IPS-18a (cell line): ENCODE measurements around the gene TBC1D4.

Source experiments
- H3K27ac ChIP-seq: one replicate; pipeline ENCODE4 v1.5.1; 2013; ENCODE audit warnings: low read length
- H3K27me3 ChIP-seq: one replicate; pipeline ENCODE4 v1.6.1; 2013; ENCODE audit warnings: mild to moderate bottlenecking, low read length; ENCODE audit not compliant: control insufficient read depth, insufficient read depth
- H3K36me3 ChIP-seq: one replicate; pipeline ENCODE4 v1.6.1; 2013; ENCODE audit warnings: low read depth, low read length; ENCODE audit not compliant: control insufficient read depth
- H3K4me1 ChIP-seq: one replicate; pipeline ENCODE4 v1.6.1; 2013; ENCODE audit warnings: low read depth, low read length; ENCODE audit not compliant: control insufficient read depth
- H3K4me3 ChIP-seq: one replicate; pipeline ENCODE4 v1.5.1; 2013; ENCODE audit warnings: low read length
- H3K9ac ChIP-seq: one replicate; pipeline ENCODE4 v1.6.1; 2013; ENCODE audit warnings: mild to moderate bottlenecking, low read length, moderate library complexity
- H3K9me3 ChIP-seq: one replicate; pipeline ENCODE4 v1.6.1; 2013; ENCODE audit warnings: low read depth, low read length; ENCODE audit not compliant: control insufficient read depth

Gene TBC1D4

GRCh38 chr13:75326173-75327134, 155.5 kb downstream of the TBC1D4 start:
- Histone ChIP-seq H3K9ac (no peak overlapping the region), H3K27me3 (no peaks in the 10 kb centered on the region), H3K27ac (no peak overlapping the region), H3K36me3 (peaks cover 5% of the 10 kb centered on the region), H3K4me1 (peaks cover 18% of the 10 kb centered on the region), H3K9me3 (no peaks in the 10 kb centered on the region), H3K4me3 (no peak overlapping the region)

GRCh38 chr13:75325711-75326110, 156.3 kb downstream of the TBC1D4 start:
- Histone ChIP-seq H3K4me3 (no peak overlapping the region), H3K9ac (no peak overlapping the region), H3K27ac (no peak overlapping the region), H3K36me3 (peaks cover 5% of the 10 kb centered on the region), H3K9me3 (no peaks in the 10 kb centered on the region), H3K27me3 (no peaks in the 10 kb centered on the region), H3K4me1 (peaks cover 18% of the 10 kb centered on the region)

DNA sequence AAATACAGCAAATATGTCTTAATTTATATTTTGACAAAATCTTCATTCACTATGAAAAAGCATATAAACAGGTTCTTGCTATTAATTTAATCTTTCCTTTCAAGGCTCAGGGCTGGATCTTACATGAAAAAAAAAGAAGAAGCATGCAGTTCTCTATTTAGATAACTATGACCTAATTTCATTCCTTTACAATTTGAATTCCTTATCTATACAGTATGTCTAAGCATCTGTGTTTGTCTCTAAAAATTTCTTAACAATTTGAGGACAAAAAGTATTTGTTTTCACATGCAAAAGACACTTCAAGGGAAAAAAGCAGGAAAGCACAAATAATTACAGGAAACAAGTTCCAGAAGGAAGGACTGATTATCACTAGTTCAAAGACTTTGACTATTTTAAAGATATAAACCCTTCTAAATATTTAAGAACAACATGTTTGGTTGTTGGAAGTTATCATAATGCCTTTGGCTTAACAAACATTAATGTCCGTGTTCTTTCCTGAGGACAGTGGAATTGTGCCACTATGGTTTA, 157.5 kb downstream of the TBC1D4 start:
- Histone ChIP-seq H3K36me3 (peaks cover 5% of the 10 kb centered on the region), H3K27me3 (no peaks in the 10 kb centered on the region), H3K4me3 (no peak overlapping the region), H3K4me1 (peaks cover 5% of the 10 kb centered on the region), H3K9ac (no peak overlapping the region), H3K27ac (no peak overlapping the region), H3K9me3 (no peaks in the 10 kb centered on the region)

GRCh38 chr13:75321084-75321483, 160.9 kb downstream of the TBC1D4 start:
- no peaks in the 10 kb centered on the region for H3K9me3 ChIP-seq
- H3K4me1 ChIP-seq: peaks cover 4% of the 10 kb centered on the region
- H3K36me3 ChIP-seq: no peaks in the 10 kb centered on the region
- no peak overlapping the region for H3K9ac ChIP-seq
- no peak overlapping the region for H3K27ac ChIP-seq
- no peaks in the 10 kb centered on the region for H3K27me3 ChIP-seq
- no peak overlapping the region for H3K4me3 ChIP-seq

- Histone ChIP-seq H3K9ac (no peak overlapping the region), H3K27ac (no peak overlapping the region), H3K36me3 (no peaks in the 10 kb centered on the region), H3K9me3 (no peaks in the 10 kb centered on the region), H3K4me3 (no peak overlapping the region), H3K4me1 (peaks cover 4% of the 10 kb centered on the region), H3K27me3 (no peaks in the 10 kb centered on the region)
These were observed 162.7 kb downstream of the TBC1D4 start for GRCh38 chr13:75319254-75319653.

- H3K9ac ChIP-seq: no peak overlapping the region
- H3K9me3 ChIP-seq: no peaks in the 10 kb centered on the region
- H3K4me3 ChIP-seq: no peak overlapping the region
- H3K27ac ChIP-seq: no peak overlapping the region
- no peaks in the 10 kb centered on the region for H3K36me3 ChIP-seq
- H3K27me3 ChIP-seq: no peaks in the 10 kb centered on the region
- H3K4me1 ChIP-seq: peaks cover 4% of the 10 kb centered on the region
These were observed 163.7 kb downstream of the TBC1D4 start for GRCh38 chr13:75318138-75318833.

DNA sequence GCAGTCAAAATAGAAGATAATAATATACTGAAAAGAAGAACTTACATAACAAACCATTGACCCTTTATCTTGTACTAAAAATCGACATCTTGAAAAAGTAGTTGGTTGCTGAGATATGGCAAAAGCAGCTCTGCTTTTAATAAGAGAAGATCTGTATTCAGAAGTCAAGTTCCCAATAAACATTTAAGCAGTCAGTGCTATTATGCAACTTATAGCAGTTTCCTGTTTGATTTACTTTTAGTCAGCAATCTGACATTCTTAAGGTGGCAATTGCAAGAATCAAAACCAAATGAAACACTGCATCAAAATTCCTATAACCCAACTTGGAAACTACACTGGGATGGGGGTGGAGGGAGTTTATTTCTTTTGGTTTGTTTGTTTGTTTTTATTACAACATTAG, 165.5 kb downstream of the TBC1D4 start:
- Histone ChIP-seq H3K9me3 (no peaks in the 10 kb centered on the region), H3K27ac (no peak overlapping the region), H3K9ac (no peak overlapping the region), H3K36me3 (peaks cover 5% of the 10 kb centered on the region), H3K4me1 (peaks cover 4% of the 10 kb centered on the region), H3K4me3 (no peak overlapping the region), H3K27me3 (no peaks in the 10 kb centered on the region)

GRCh38 chr13:75312884-75313520, 169.0 kb downstream of the TBC1D4 start:
- H3K9ac ChIP-seq: no peak overlapping the region
- H3K4me1 ChIP-seq: peaks cover 3% of the 10 kb centered on the region
- H3K9me3 ChIP-seq: no peaks in the 10 kb centered on the region
- H3K27ac ChIP-seq: no peak overlapping the region
- H3K36me3 ChIP-seq: peaks cover 5% of the 10 kb centered on the region
- no peaks in the 10 kb centered on the region for H3K27me3 ChIP-seq
- no peak overlapping the region for H3K4me3 ChIP-seq

- H3K4me1 ChIP-seq: peaks cover 3% of the 10 kb centered on the region
- no peak overlapping the region for H3K9ac ChIP-seq
- H3K27me3 ChIP-seq: no peaks in the 10 kb centered on the region
- H3K36me3 ChIP-seq: peaks cover 5% of the 10 kb centered on the region
- H3K9me3 ChIP-seq: no peaks in the 10 kb centered on the region
- no peak overlapping the region for H3K4me3 ChIP-seq
- H3K27ac ChIP-seq: no peak overlapping the region
These were observed 171.9 kb downstream of the TBC1D4 start for GRCh38 chr13:75309981-75310580.

GRCh38 chr13:75308222-75308621, 173.7 kb downstream of the TBC1D4 start:
- H3K4me3 ChIP-seq: no peak overlapping the region
- H3K36me3 ChIP-seq: peaks cover 5% of the 10 kb centered on the region
- no peaks in the 10 kb centered on the region for H3K9me3 ChIP-seq
- H3K27me3 ChIP-seq: no peaks in the 10 kb centered on the region
- H3K27ac ChIP-seq: no peak overlapping the region
- peaks cover 3% of the 10 kb centered on the region for H3K4me1 ChIP-seq
- H3K9ac ChIP-seq: no peak overlapping the region

- Histone ChIP-seq H3K9ac (no peak overlapping the region), H3K27ac (no peak overlapping the region), H3K4me1 (peaks cover 3% of the 10 kb centered on the region), H3K27me3 (no peaks in the 10 kb centered on the region), H3K36me3 (peaks cover 5% of the 10 kb centered on the region), H3K4me3 (no peak overlapping the region), H3K9me3 (no peaks in the 10 kb centered on the region)
These were observed 174.5 kb downstream of the TBC1D4 start for GRCh38 chr13:75307370-75307949.
